Endothelial cell of umbilical vein (primary cell): ENCODE data around the gene TWIST2. TPM values are rescaled to one million over a fixed set of nuclear protein-coding genes. Genes with fewer than 3 reads are reported as not detected.

Source experiments
- BruUV-seq: library from RNA; stranded (reverse); fragments of 400-500 nt; replicated peaks from 2 replicates; lab custom pipeline; 2021; lab: Mats Ljungman, UMichigan
- CTCF ChIA-PET: fragments of 300-600, 350-600 bp; sonication (Branson Sonifier 250); formaldehyde crosslinking; loops from one replicate; lab custom pipeline; 2021; ENCODE audit warnings: antibody characterized with exemption, inconsistent platforms; lab: Charles Lee
- POLR2A ChIA-PET: fragments of 300-600, 350-600 bp; sonication (Branson Sonifier 250); formaldehyde crosslinking; loops from one replicate; lab custom pipeline; 2021; ENCODE audit warnings: antibody characterized with exemption, inconsistent platforms; lab: Charles Lee
- DNase-seq: peaks from one replicate; pipeline ENCODE4 v3.0.0-alpha.2; 2011; ENCODE audit warnings: low read depth, low spot score
- FAIRE-seq: peaks from 2 replicates; lab custom pipeline; 2011; peaks lifted over from hg19 to GRCh38; lab: Jason Lieb, UNC
- H2AFZ ChIP-seq: 2 replicates; pipeline ENCODE4 v1.6.0; 2012; ENCODE audit warnings: low read depth, low read length, control low read depth, inconsistent platforms
- H3K27ac ChIP-seq: 2 replicates; pipeline ENCODE4 v1.5.1; 2011; ENCODE audit warnings: low read depth, mild to moderate bottlenecking, control low read depth, low read length, moderate library complexity; ENCODE audit not compliant: insufficient read depth
- H3K27me3 ChIP-seq, 2 experiments: 2 replicates each; pipeline versions ENCODE4 v1.6.0 to v1.6.1; 2011; ENCODE audit warnings: low read length in 2 of 2, mixed read lengths in 1 of 2; ENCODE audit not compliant: control insufficient read depth in 2 of 2, insufficient read depth in 2 of 2
- H3K36me3 ChIP-seq, 2 experiments: 2 replicates in 1 of 2; 3 replicates in 1 of 2; pipeline ENCODE4 v1.5.1; 2011; ENCODE audit warnings: low read length in 2 of 2, mild to moderate bottlenecking in 1 of 2, moderate library complexity in 1 of 2; ENCODE audit not compliant: control insufficient read depth in 2 of 2, insufficient read depth in 2 of 2; ENCODE audit errors: extremely low read depth in 1 of 2
- H3K4me1 ChIP-seq: 3 replicates; pipeline ENCODE4 v1.5.1; 2011; ENCODE audit warnings: mild to moderate bottlenecking, low read length; ENCODE audit not compliant: control insufficient read depth, insufficient read depth; ENCODE audit errors: extremely low read depth
- H3K4me2 ChIP-seq: 2 replicates; pipeline ENCODE4 v1.6.1; 2011; ENCODE audit warnings: low read length, control low read depth, mixed read lengths; ENCODE audit not compliant: insufficient read depth
- H3K4me3 ChIP-seq, 3 experiments: fragments of 200-600 bp in 1 of 3; sonication (generic), shearing (Covaris generic) in 1 of 3; replicated peaks in 1 of 3; 2 replicates each; pipeline ENCODE4 v1.5.1; 2011 to 2016; ENCODE audit warnings: control low read depth in 3 of 3, low read length in 3 of 3, mild to moderate bottlenecking in 2 of 3, inconsistent platforms in 1 of 3, low read depth in 1 of 3, moderate library complexity in 1 of 3; ENCODE audit not compliant: insufficient read depth in 1 of 3
- H3K79me2 ChIP-seq: 2 replicates; pipeline ENCODE4 v1.6.0; 2012; ENCODE audit warnings: low read length, inconsistent platforms; ENCODE audit not compliant: control insufficient read depth, insufficient read depth
- H3K9ac ChIP-seq: replicated peaks from 2 replicates; pipeline ENCODE3; 2011; ENCODE audit warnings: low read length, control low read depth; ENCODE audit not compliant: insufficient read depth; ENCODE audit errors: extremely low read depth
- H3K9me1 ChIP-seq: replicated peaks from 3 replicates; pipeline ENCODE4 v1.6.0; 2011; ENCODE audit warnings: mild to moderate bottlenecking, low read length; ENCODE audit not compliant: control insufficient read depth, insufficient read depth; ENCODE audit errors: extremely low read depth
- H3K9me3 ChIP-seq: replicated peaks from 2 replicates; pipeline ENCODE4 v1.5.1; 2012; ENCODE audit warnings: low read length, inconsistent platforms; ENCODE audit not compliant: control insufficient read depth, insufficient read depth
- H4K20me1 ChIP-seq: replicated peaks from 2 replicates; pipeline ENCODE3; 2011; ENCODE audit warnings: mild to moderate bottlenecking, low read length; ENCODE audit not compliant: control insufficient read depth, insufficient read depth; ENCODE audit errors: extremely low read depth
- CTCF ChIP-seq, 2 donors: IDR thresholded peaks; 1 replicate in 1 of 2; 2 replicates in 1 of 2; pipeline ENCODE4 v1.5.1; 2011; ENCODE audit warnings: low read length in 2 of 2, mild to moderate bottlenecking in 2 of 2, moderate library complexity in 2 of 2, control low read depth in 1 of 2, inconsistent platforms in 1 of 2, low read depth in 1 of 2; ENCODE audit not compliant: insufficient read depth in 1 of 2; ENCODE audit errors: extremely low read depth in 1 of 2
- EZH2 ChIP-seq: IDR thresholded peaks from 2 replicates; pipeline ENCODE4 v1.6.1; 2012; ENCODE audit warnings: borderline replicate concordance, low read depth, mild to moderate bottlenecking, moderate library complexity, low read length, inconsistent platforms; ENCODE audit not compliant: severe bottlenecking
- GATA2 ChIP-seq: IDR thresholded peaks from 2 replicates; pipeline ENCODE4 v1.7.0; 2011; ENCODE audit warnings: low read depth, mild to moderate bottlenecking, moderate library complexity, mixed read lengths, low read length; ENCODE audit not compliant: insufficient read length, insufficient read depth
- MAX ChIP-seq: IDR thresholded peaks from 2 replicates; pipeline ENCODE4 v1.6.1; 2011; ENCODE audit not compliant: insufficient read depth, insufficient read length
- POLR2A ChIP-seq: IDR thresholded peaks from 2 replicates; pipeline ENCODE4 v1.6.1; 2012; ENCODE audit warnings: low read depth, mild to moderate bottlenecking, control low read depth, low read length
- POLR2AphosphoS5 ChIP-seq: IDR thresholded peaks from 2 replicates; pipeline ENCODE4 v1.6.1; 2012; ENCODE audit warnings: low read depth, mild to moderate bottlenecking, control low read depth, low read length, moderate library complexity; ENCODE audit not compliant: insufficient read depth
- dilution Hi-C: fragments of 300-500 bp; cut with MboI; formaldehyde crosslinking; loops from one replicate; pipeline ENCODE4 v1.15.0; 2019; ENCODE audit warnings: low sequenced_read_pairs; ENCODE audit not compliant: extremely low pct_ligation_motif_present
- intact Hi-C: fragments of 100-400 bp; cut with micrococcal nuclease; formaldehyde crosslinking; loops from one replicate; pipeline ENCODE4 v1.10.0; 2022
- polyA plus RNA-seq, 4 experiments: library from polyadenylated mRNA; depleted of rRNA in 3 of 4; stranded (reverse) in 3 of 4; unstranded in 1 of 4; fragments of >200 nt; gene quantifications; 2 replicates each; pipeline versions ENCODE4 v1.2.1 to v1.2.3, GENCODE V29; 2011 to 2012; ENCODE audit warnings: missing spikeins in 1 of 4
- total RNA-seq: library from RNA; stranded (reverse); gene quantifications from 2 replicates; pipeline ENCODE4 v1.2.3, GENCODE V29; 2021

TWIST2 gene
- total and polyA plus RNA-seq, 2 donors (not counting 3 experiments of a cell fraction or from before 2014, with no cell fraction given) = 2.3 to 3.4 TPM

GRCh38 chr2:238872026-238872425 lies 24.1 kb downstream of the TWIST2 start:
- ChIA-PET POLR2A (no interaction called here), CTCF (no interaction called here)
- H2AFZ ChIP-seq = no peak overlapping the region
- no peak for DNase-seq
- H3K4me1 ChIP-seq = no peaks in the 10 kb centered on the region
- H3K4me2 ChIP-seq = no peak overlapping the region
- no TSS peak for BruUV-seq
- no peak overlapping the region for H3K9ac ChIP-seq
- no peak for FAIRE-seq
- H3K79me2 ChIP-seq = no peaks in the 10 kb centered on the region
- dilution Hi-C loops (no loop called here), intact Hi-C loops (no loop called here)
- no peak for TF ChIP-seq CTCF (IDR thresholded peaks at IDR 0.05; ENCODE audit: extremely low read depth in 1 of 2, insufficient read depth in 1 of 2, low read depth in 1 of 2, low read length in 2 of 2)
- TF ChIP-seq MAX = no peak
- TF ChIP-seq POLR2AphosphoS5 = no peak
- TF ChIP-seq EZH2 = no peak
- TF ChIP-seq GATA2 = no peak
- TF ChIP-seq POLR2A = no peak
- no peaks in the 10 kb centered on the region for H3K27me3 ChIP-seq
- no peaks in the 10 kb centered on the region for H3K9me1 ChIP-seq
- H3K27ac ChIP-seq = no peak overlapping the region
- no peak overlapping the region for H3K4me3 ChIP-seq
- no peaks in the 10 kb centered on the region for H3K9me3 ChIP-seq
- no peaks in the 10 kb centered on the region for H3K36me3 ChIP-seq
- no peaks in the 10 kb centered on the region for H4K20me1 ChIP-seq
